Ovary (tissue), 3 donors: ENCODE results near the gene SLC27A2.

Experiments used
- CTCF ChIP-seq, 3 donors: fragments of 450-650 bp in 2 of 3; fragments of 200-600 bp in 1 of 3; IDR thresholded peaks; one replicate each; pipeline versions ENCODE4 v1.5.1 to v1.8.0; 2016 to 2022; ENCODE audit warnings: antibody characterized with exemption in 3 of 3, mild to moderate bottlenecking in 1 of 3
- EP300 ChIP-seq: sonication (generic); formaldehyde crosslinking; IDR thresholded peaks from one replicate; pipeline ENCODE4 v1.6.1; 2017; ENCODE audit warnings: antibody characterized with exemption
- POLR2A ChIP-seq: fragments of 450-650 bp; IDR thresholded peaks from one replicate; pipeline ENCODE4 v1.6.1; 2017; ENCODE audit warnings: antibody characterized with exemption, mild to moderate bottlenecking, moderate library complexity
- donor health status: DM: no; HTN: no; CAD: no.

GRCh38 chr15:50192926-50193620, 11.1 kb downstream of the SLC27A2 start:
- TF ChIP-seq POLR2A (no peak), CTCF (IDR thresholded peaks at IDR 0.05) (no peak), EP300 (no peak)
